Endothelial cell of umbilical vein (primary cell): ENCODE measurements around the gene SARS2. TPM values are rescaled to one million over a fixed set of nuclear protein-coding genes. Genes with fewer than 3 reads are reported as not detected.

Source experiments
- BruUV-seq: library from RNA; stranded (reverse); fragments of 400-500 nt; replicated peaks from 2 replicates; lab custom pipeline; 2021; lab: Mats Ljungman, UMichigan
- CTCF ChIA-PET: fragments of 300-600, 350-600 bp; sonication (Branson Sonifier 250); formaldehyde crosslinking; loops from one replicate; lab custom pipeline; 2021; ENCODE audit warnings: antibody characterized with exemption, inconsistent platforms; lab: Charles Lee
- POLR2A ChIA-PET: fragments of 300-600, 350-600 bp; sonication (Branson Sonifier 250); formaldehyde crosslinking; loops from one replicate; lab custom pipeline; 2021; ENCODE audit warnings: antibody characterized with exemption, inconsistent platforms; lab: Charles Lee
- DNase-seq: peaks from one replicate; pipeline ENCODE4 v3.0.0-alpha.2; 2011; ENCODE audit warnings: low read depth, low spot score
- FAIRE-seq: peaks from 2 replicates; lab custom pipeline; 2011; peaks lifted over from hg19 to GRCh38; lab: Jason Lieb, UNC
- H2AFZ ChIP-seq: 2 replicates; pipeline ENCODE4 v1.6.0; 2012; ENCODE audit warnings: low read depth, low read length, control low read depth, inconsistent platforms
- H3K27ac ChIP-seq: 2 replicates; pipeline ENCODE4 v1.5.1; 2011; ENCODE audit warnings: low read depth, mild to moderate bottlenecking, control low read depth, low read length, moderate library complexity; ENCODE audit not compliant: insufficient read depth
- H3K27me3 ChIP-seq, 2 experiments: 2 replicates each; pipeline versions ENCODE4 v1.6.0 to v1.6.1; 2011; ENCODE audit warnings: low read length in 2 of 2, mixed read lengths in 1 of 2; ENCODE audit not compliant: control insufficient read depth in 2 of 2, insufficient read depth in 2 of 2
- H3K36me3 ChIP-seq, 2 experiments: 2 replicates in 1 of 2; 3 replicates in 1 of 2; pipeline ENCODE4 v1.5.1; 2011; ENCODE audit warnings: low read length in 2 of 2, mild to moderate bottlenecking in 1 of 2, moderate library complexity in 1 of 2; ENCODE audit not compliant: control insufficient read depth in 2 of 2, insufficient read depth in 2 of 2; ENCODE audit errors: extremely low read depth in 1 of 2
- H3K4me1 ChIP-seq: 3 replicates; pipeline ENCODE4 v1.5.1; 2011; ENCODE audit warnings: mild to moderate bottlenecking, low read length; ENCODE audit not compliant: control insufficient read depth, insufficient read depth; ENCODE audit errors: extremely low read depth
- H3K4me2 ChIP-seq: 2 replicates; pipeline ENCODE4 v1.6.1; 2011; ENCODE audit warnings: low read length, control low read depth, mixed read lengths; ENCODE audit not compliant: insufficient read depth
- H3K4me3 ChIP-seq, 3 experiments: fragments of 200-600 bp in 1 of 3; sonication (generic), shearing (Covaris generic) in 1 of 3; replicated peaks in 1 of 3; 2 replicates each; pipeline ENCODE4 v1.5.1; 2011 to 2016; ENCODE audit warnings: control low read depth in 3 of 3, low read length in 3 of 3, mild to moderate bottlenecking in 2 of 3, inconsistent platforms in 1 of 3, low read depth in 1 of 3, moderate library complexity in 1 of 3; ENCODE audit not compliant: insufficient read depth in 1 of 3
- H3K79me2 ChIP-seq: 2 replicates; pipeline ENCODE4 v1.6.0; 2012; ENCODE audit warnings: low read length, inconsistent platforms; ENCODE audit not compliant: control insufficient read depth, insufficient read depth
- H3K9ac ChIP-seq: replicated peaks from 2 replicates; pipeline ENCODE3; 2011; ENCODE audit warnings: low read length, control low read depth; ENCODE audit not compliant: insufficient read depth; ENCODE audit errors: extremely low read depth
- H3K9me1 ChIP-seq: replicated peaks from 3 replicates; pipeline ENCODE4 v1.6.0; 2011; ENCODE audit warnings: mild to moderate bottlenecking, low read length; ENCODE audit not compliant: control insufficient read depth, insufficient read depth; ENCODE audit errors: extremely low read depth
- H3K9me3 ChIP-seq: replicated peaks from 2 replicates; pipeline ENCODE4 v1.5.1; 2012; ENCODE audit warnings: low read length, inconsistent platforms; ENCODE audit not compliant: control insufficient read depth, insufficient read depth
- H4K20me1 ChIP-seq: replicated peaks from 2 replicates; pipeline ENCODE3; 2011; ENCODE audit warnings: mild to moderate bottlenecking, low read length; ENCODE audit not compliant: control insufficient read depth, insufficient read depth; ENCODE audit errors: extremely low read depth
- CTCF ChIP-seq, 2 donors: IDR thresholded peaks; 1 replicate in 1 of 2; 2 replicates in 1 of 2; pipeline ENCODE4 v1.5.1; 2011; ENCODE audit warnings: low read length in 2 of 2, mild to moderate bottlenecking in 2 of 2, moderate library complexity in 2 of 2, control low read depth in 1 of 2, inconsistent platforms in 1 of 2, low read depth in 1 of 2; ENCODE audit not compliant: insufficient read depth in 1 of 2; ENCODE audit errors: extremely low read depth in 1 of 2
- EZH2 ChIP-seq: IDR thresholded peaks from 2 replicates; pipeline ENCODE4 v1.6.1; 2012; ENCODE audit warnings: borderline replicate concordance, low read depth, mild to moderate bottlenecking, moderate library complexity, low read length, inconsistent platforms; ENCODE audit not compliant: severe bottlenecking
- GATA2 ChIP-seq: IDR thresholded peaks from 2 replicates; pipeline ENCODE4 v1.7.0; 2011; ENCODE audit warnings: low read depth, mild to moderate bottlenecking, moderate library complexity, mixed read lengths, low read length; ENCODE audit not compliant: insufficient read length, insufficient read depth
- MAX ChIP-seq: IDR thresholded peaks from 2 replicates; pipeline ENCODE4 v1.6.1; 2011; ENCODE audit not compliant: insufficient read depth, insufficient read length
- MYC ChIP-seq: IDR thresholded peaks from one replicate; pipeline ENCODE4 v1.6.1; 2011; ENCODE audit warnings: mild to moderate bottlenecking, low read depth, low read length
- POLR2A ChIP-seq: IDR thresholded peaks from 2 replicates; pipeline ENCODE4 v1.6.1; 2012; ENCODE audit warnings: low read depth, mild to moderate bottlenecking, control low read depth, low read length
- dilution Hi-C: fragments of 300-500 bp; cut with MboI; formaldehyde crosslinking; loops from one replicate; pipeline ENCODE4 v1.15.0; 2019; ENCODE audit warnings: low sequenced_read_pairs; ENCODE audit not compliant: extremely low pct_ligation_motif_present
- intact Hi-C: fragments of 100-400 bp; cut with micrococcal nuclease; formaldehyde crosslinking; loops from one replicate; pipeline ENCODE4 v1.10.0; 2022
- polyA plus RNA-seq, 4 experiments: library from polyadenylated mRNA; depleted of rRNA in 3 of 4; stranded (reverse) in 3 of 4; unstranded in 1 of 4; fragments of >200 nt; gene quantifications; 2 replicates each; pipeline versions ENCODE4 v1.2.1 to v1.2.3, GENCODE V29; 2011 to 2012; ENCODE audit warnings: missing spikeins in 1 of 4
- total RNA-seq: library from RNA; stranded (reverse); gene quantifications from 2 replicates; pipeline ENCODE4 v1.2.3, GENCODE V29; 2021

The SARS2 gene
- total and polyA plus RNA-seq, 2 donors (not counting 3 experiments of a cell fraction or from before 2014, with no cell fraction given): 40.3 to 43.7 TPM

GRCh38 chr19:38949580-38950367 is 19.2 kb upstream of the SARS2 start:
- dilution Hi-C loops: no loop called here
- H3K4me2 ChIP-seq: peak overlapping the region; percentile 37

More at GRCh38 chr19:38949580-38950367, 19.2 kb upstream of the SARS2 start:
- TF ChIP-seq MAX: peak; percentile 49
- TF ChIP-seq POLR2A: no peak
- no peak for TF ChIP-seq MYC
- no peak for TF ChIP-seq CTCF (IDR thresholded peaks at IDR 0.05; ENCODE audit: extremely low read depth in 1 of 2, insufficient read depth in 1 of 2, low read depth in 1 of 2, low read length in 2 of 2)
- no peak for TF ChIP-seq EZH2
- TF ChIP-seq GATA2: no peak
- Histone ChIP-seq H2AFZ (peak overlapping the region; percentile 78), H3K4me3 (peak overlapping the region in 2 of 3 experiments; percentile 25 to 36), H3K4me1 (no peaks in the 10 kb centered on the region), H3K27ac (no peak overlapping the region), H4K20me1 (no peaks in the 10 kb centered on the region), H3K36me3 (peaks cover 0 to 2% of the 10 kb centered on the region in 2 experiments), H3K9ac (no peak overlapping the region), H3K9me3 (no peaks in the 10 kb centered on the region), H3K79me2 (no peaks in the 10 kb centered on the region), H3K27me3 (no peaks in the 10 kb centered on the region), H3K9me1 (no peaks in the 10 kb centered on the region)
- CTCF ChIA-PET: interaction anchor here (1.1 kb wide), 1 partner anchor 100 kb away, joined by 3 read pairs; the partner anchor contains the start of gene HNRNPL
- BruUV-seq: no TSS peak
- peak; percentile 87 for DNase-seq
- POLR2A ChIA-PET: no interaction called here
- intact Hi-C loops: no loop called here
- peak; percentile 86 for FAIRE-seq
